NAMALWA (cell line): ENCODE results near the gene PRDM5.
"Not testable (repeated sequence)": the region's sequence is repeated elsewhere in the genome, so short reads cannot be mapped to it uniquely, and the experiment has no call there.

Source experiments
- DNase-seq: peaks from one replicate; pipeline ENCODE4 v3.0.0-alpha.2; 2015; ENCODE audit warnings: low spot score

Gene PRDM5

GRCh38 chr4:120703908-120704307 is 218.6 kb downstream of the PRDM5 start:
- DNase-seq: no peak

- DNase-seq: no peak
Measured at GRCh38 chr4:120699354-120699753, 223.2 kb downstream of the PRDM5 start.

DNA sequence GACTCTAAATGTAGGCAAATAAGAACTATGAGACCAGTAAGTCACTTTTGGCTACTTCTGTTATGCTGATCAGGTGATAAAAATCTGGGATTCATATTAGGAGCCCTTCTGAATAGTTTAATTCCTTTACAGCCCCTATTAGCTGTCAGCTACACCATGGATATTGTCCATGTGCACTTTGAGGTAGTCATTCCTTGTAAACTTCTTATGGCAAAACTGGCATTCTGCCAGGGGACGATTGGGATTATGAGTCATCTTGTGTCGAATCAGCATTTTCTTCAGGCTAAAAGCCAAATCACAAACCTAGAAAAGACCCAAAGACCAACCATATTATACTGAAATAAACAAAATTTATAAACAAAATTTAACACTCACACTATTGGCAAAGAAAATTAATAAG is 227.6 kb downstream of the PRDM5 start:
- no peak for DNase-seq

DNA sequence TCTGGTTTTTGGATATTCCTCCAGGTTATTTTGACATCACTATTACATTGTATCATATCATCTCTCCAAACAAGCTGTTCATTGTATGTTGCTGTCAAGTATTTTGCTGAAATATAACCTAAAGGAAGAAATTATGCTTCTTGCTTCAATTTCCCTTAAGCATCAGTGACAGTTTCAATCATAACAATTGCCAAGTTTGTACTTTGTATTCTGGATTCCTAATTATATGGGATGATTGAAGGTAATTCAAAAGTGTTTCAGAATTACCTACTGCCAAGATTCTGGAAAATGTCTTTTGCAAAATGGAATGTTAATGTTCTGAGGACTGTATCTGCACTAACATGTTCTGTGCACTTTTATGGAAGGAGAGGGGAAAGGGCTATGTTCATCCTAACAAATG is 228.7 kb downstream of the PRDM5 start:
- DNase-seq: no peak

DNA sequence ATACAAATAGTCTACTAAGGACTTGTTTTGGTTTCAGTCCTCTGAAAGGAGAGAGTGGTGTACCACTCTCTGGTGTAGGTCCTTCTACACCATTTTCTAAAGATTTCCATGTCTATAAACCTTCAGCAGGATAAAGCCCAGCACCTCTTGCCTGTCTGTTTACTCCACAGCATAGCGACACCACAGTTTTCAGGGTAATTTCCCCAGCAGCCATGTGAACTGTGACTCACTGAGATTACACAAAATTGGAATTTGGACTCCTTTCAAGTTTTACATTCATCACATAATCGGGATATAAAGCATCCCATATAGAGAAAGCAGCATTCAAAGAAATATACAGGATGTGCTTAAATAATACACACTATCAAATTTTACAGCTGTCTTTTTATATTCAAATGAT is 229.6 kb downstream of the PRDM5 start:
- no peak for DNase-seq

- DNase-seq: no peak
Measured at GRCh38 chr4:120691536-120691935, 231.0 kb downstream of the PRDM5 start.

DNA sequence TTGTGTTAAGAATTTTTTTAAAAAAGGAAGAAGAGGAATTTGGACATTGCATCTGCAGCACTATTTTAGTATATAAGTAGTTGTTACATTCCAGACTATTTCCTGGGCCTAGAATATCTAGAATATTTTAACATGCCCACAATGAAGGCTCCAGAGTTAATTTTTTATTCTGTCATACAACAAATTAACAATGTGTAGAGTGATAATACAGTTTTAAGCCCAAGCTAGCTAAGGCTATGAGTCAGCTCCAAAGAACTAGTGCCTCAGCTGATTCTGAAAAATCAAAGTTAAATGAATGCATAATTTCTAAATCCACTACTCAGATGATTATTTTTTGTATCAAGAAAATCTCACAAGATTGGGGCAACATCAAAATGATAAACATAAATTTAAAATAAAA is 231.4 kb downstream of the PRDM5 start:
- no peak for DNase-seq

GRCh38 chr4:120688791-120689190 is 233.7 kb downstream of the PRDM5 start:
- no peak for DNase-seq

DNA sequence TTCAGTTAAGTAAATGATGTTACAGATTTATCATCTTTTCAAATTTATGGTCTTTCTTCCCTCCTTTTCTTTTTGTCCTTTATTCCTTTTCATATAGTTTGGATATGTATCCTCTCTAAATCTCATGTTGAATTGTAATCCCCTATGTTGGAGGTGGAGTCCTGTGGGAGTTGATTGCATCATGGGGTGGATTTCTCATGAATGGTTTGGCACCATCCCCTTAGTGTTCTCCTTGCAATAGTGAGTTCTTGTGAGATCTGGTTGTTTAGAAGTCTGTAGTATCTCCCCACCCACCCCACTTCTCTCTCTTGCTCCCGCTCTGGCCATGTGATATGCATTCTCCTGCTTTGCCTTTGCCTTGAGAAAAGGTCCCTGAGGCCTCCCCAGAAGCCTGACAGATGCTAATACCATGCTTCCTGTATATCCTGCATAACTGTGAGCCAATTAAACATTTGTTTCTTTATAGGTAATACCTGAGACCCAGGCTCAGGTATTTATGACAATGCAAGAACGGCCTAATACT is 236.7 kb downstream of the PRDM5 start:
- no peak for DNase-seq

GRCh38 chr4:120683897-120684540 is 238.5 kb downstream of the PRDM5 start:
- no peak for DNase-seq

- DNase-seq: no peak
Measured at GRCh38 chr4:120682981-120683380, 239.5 kb downstream of the PRDM5 start.

- no peak for DNase-seq
Measured at GRCh38 chr4:120680647-120681228, 241.8 kb downstream of the PRDM5 start.

DNA sequence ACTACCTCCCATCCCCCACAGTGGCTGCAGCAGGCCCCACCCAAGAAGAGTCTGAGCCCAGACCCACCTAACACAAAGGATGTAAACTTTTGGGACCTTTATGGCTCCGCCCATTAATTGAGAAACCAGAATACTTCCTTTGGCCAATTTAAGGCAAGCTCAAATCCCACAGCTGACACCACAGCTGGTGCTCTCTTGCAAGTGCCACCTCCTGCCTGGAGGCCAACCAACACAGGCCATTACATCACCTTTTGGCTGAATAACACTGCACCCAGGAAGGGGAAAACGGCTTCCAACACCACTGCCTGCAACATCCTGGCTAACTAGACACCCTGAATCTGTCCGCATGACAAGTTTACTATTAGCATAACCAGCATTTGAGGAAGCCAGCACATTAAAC is 248.8 kb downstream of the PRDM5 start:
- DNase-seq: no peak

DNA sequence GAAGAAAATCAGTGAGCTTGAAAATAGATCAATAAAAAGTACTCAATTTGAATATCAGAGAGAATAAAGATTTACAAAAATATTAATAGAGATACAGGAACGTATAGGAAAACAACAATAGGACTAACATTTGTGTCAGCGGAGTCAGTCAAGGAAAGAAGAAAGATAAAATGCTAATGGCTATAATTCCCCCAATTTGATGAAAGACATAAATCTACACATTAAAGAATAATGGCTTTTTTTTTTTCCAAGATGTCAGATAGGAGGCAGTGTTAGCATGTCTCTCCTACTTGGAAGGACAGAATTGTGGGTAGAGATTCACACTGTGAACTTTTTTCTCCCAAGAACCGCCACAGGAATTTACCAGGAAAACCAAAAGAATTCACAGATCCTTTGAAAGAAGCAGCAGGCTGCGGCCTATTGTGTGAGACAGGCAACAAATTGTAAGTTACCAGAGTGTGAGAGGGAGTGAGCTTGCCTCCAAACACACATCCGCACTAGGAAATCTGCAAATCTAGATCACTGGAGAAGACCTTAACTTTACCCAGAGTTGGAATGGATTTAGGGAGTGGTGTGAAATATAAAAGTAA is 249.9 kb downstream of the PRDM5 start:
- DNase-seq: no peak

- DNase-seq: no peak
Measured at GRCh38 chr4:120672076-120672475, 250.4 kb downstream of the PRDM5 start.

- no peak for DNase-seq
Measured at GRCh38 chr4:120671538-120671937, 251.0 kb downstream of the PRDM5 start.

GRCh38 chr4:120667102-120667501 is 255.4 kb downstream of the PRDM5 start:
- DNase-seq: no peak

DNA sequence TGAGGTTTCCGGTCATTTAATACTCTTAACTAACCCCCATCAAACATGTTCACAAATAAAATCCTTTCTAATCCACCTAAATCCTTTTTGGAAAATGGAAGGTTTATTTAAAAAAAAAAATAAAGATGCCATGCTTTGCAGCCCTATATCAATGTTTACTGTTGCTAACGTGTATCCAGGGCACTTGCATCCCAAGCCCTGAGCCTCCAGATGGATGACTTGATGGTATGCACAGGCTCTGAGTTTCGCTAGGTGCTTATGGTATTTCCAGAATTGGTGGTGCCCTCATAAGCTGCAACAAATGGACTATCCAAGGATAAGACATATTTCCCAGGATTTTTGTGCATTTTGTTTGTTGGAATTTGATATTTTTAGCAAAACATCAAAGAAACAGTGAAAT is 257.7 kb downstream of the PRDM5 start:
- DNase-seq: no peak

DNA sequence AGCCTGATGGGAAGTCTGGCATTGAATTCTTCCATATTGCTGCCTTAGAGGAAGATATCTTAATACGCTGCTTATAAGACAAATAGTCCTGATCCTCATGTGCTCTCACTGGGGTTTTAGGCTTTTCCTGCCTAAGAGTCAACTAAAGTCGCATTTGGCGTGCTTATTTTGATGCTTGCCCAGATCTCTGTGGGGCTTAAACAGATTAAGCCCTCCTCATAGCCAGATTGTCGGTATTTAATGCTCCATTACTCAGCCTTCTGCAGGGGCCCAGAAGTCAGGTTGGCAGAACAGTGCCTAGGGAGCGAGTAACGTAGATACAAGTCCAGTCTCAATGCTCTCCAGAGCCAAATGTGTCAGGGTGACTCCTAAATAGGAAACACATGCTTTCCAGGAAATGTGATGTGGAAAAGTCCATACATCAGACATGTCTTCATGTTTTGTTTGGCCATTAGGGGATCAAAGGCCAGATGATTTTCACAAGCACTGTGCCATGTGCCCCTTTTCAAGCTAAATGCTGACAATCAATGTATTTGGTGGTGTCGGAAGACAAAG is 262.8 kb downstream of the PRDM5 start:
- DNase-seq: no peak

DNA sequence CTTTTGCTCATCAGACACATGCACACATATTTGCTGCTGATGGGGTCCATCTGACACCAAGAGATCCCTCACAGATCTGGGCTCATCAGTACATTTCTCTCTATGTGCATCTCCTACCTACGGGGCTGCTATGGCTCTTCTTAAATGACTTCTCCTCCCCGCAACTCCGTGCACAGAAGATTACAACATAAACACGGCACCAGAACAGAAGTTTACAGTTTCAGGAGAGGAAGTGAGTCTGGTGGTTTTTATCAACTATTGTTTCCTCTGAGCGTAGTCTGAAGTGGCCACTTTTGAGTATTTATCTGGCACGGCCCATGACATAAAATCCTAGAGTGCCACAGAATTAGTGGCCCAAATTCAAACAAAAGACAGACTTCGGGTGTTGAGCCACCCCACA is 263.8 kb downstream of the PRDM5 start:
- no peak for DNase-seq

DNA sequence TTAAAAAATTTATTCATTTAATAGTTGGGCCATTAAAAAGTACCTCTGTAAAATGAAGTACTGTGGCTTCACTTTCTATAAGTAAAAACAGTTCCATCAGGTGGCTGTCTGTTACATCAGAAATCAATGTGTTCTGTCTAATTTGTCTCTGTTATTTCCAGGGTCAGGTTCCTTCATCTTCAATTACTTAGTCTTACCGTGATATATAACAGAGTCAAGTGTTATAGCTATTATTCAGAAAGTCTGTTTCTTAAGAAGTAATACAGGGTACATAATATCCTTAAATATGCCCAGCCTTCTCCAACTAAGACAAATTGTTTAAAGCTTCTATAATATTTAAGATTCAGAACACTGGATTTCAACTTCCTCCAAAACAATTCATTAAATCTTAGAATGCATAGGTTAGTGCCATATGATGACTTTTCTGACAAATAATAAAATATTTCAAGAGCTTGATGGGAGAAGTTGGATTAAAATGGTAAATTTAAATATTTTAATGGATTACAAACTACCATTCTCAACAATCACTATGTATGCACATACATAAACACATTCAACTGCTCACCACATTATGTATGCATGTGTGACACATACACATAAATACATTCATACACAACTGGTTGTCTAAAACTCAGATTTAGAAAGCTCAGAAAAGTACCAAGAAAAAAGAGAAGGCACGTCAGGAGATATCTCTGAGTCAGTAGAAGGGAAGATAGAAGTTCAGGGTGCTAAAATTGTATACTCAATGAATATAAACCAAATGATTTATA is 268.5 kb downstream of the PRDM5 start:
- no peak for DNase-seq

GRCh38 chr4:120648336-120648735 is 274.2 kb downstream of the PRDM5 start:
- not testable (repeated sequence) for DNase-seq
